Breast epithelium (tissue), 3 donors: ENCODE data around the gene FYCO1.

Experiments
- POLR2A ChIP-seq: fragments of 450-650 bp; IDR thresholded peaks from one replicate; pipeline ENCODE4 v1.6.1; 2016; ENCODE audit warnings: antibody characterized with exemption, mild to moderate bottlenecking, moderate library complexity
- POLR2AphosphoS5 ChIP-seq, 3 donors: sonication (generic); formaldehyde crosslinking; IDR thresholded peaks; one replicate each; pipeline ENCODE4 v1.6.1; 2017; ENCODE audit warnings: antibody characterized with exemption in 3 of 3

GRCh38 chr3:45912435-45912834, 83.2 kb downstream of the FYCO1 start:
- no peak for TF ChIP-seq POLR2A
- TF ChIP-seq POLR2AphosphoS5 (IDR thresholded peaks at IDR 0.05), result no peak
